H54 (cell line): ENCODE data around the gene SPOCD1.

Experiments used
- DNase-seq: peaks from one replicate; pipeline ENCODE4 v3.0.0; 2011; ENCODE audit warnings: low spot score, mixed read lengths; ENCODE audit not compliant: insufficient read length
- FAIRE-seq: peaks from 3 replicates; lab custom pipeline; 2011; peaks lifted over from hg19 to GRCh38; lab: Jason Lieb, UNC
- POLR2A ChIP-seq: IDR thresholded peaks from 2 replicates; pipeline ENCODE4 v1.6.1; 2011; ENCODE audit warnings: low read depth, mild to moderate bottlenecking, low read length

Gene SPOCD1

DNA sequence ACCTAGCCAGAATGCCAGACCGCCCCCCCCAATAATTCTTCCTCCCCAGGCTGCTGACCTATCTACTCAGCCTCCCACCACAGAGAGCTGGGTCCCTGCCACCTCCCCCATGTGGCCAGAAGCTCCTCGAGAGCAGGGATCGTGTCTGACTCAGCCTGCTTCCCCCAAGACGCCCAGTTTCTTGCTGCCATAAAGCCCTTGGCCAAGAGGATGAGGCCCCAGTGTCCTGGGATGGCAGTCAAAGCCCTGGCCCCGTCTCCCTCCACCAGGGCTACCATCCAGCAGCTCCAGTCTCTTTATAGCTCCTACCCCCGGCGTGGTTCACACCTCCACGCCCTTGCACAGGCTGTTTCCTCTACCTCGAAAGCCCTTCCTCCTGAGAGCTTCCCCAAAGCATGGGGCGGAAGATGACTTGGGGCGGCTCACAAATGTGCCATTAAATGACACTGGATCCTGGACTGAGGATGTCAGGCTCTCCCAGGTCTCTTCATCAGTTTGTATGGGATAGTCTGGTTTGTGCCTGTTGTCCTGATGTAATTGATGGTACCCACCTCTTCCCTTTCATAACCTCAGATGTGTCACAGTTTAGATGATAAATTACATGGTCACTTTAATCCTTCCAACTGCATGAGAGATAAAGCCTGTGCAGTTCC is 64.8 kb downstream of the SPOCD1 start:
- DNase-seq (no peak), FAIRE-seq (no peak)
- no peak for TF ChIP-seq POLR2A

GRCh38 chr1:31749785-31750735 is 65.8 kb downstream of the SPOCD1 start:
- no peak for TF ChIP-seq POLR2A
- FAIRE-seq (no peak), DNase-seq (no peak)

- DNase-seq, result no peak
- no peak for TF ChIP-seq POLR2A
- no peak for FAIRE-seq
Measured at GRCh38 chr1:31748365-31748764, 67.5 kb downstream of the SPOCD1 start.

DNA sequence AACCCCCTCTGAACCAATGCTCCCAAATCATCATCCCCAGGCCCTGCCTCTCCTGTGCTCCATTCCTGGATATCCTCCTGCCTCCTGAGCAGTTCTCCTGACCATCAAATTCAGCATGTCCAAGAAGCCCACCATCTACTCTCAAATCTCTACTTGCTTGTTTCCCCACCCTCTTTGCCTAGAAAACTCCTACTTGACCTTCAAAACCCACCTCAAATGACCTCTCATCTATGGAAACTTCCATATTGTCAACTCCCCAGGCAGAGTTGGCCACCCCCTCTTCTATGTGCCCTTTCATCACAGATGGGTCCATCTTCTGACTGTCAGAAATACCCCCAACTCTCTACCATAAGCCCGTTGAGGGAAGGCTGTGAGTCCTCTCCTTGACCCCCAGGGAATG is 68.5 kb downstream of the SPOCD1 start:
- FAIRE-seq, result no peak
- no peak for DNase-seq
- TF ChIP-seq POLR2A, result no peak

DNA sequence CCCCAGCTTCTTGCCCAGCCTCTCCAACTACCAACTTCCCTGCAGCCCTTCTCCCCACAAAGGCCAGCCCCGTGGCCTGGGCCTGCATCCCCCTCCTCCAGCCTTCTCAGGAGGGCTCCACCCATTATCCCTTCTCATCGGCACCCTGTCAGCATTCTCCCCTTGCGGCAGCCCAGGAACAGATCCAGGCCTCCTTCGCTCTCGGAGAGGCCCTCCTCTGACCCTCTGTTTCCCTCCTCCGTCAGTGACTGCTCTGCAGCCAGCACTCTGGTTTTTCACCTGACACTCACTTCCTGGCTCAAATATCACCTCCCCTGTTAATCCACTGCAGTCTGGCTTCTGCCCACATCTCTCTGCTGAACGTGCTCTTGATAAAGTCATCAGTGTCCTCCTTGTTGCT is 69.1 kb downstream of the SPOCD1 start:
- TF ChIP-seq POLR2A, result no peak
- FAIRE-seq (no peak), DNase-seq (no peak)

- TF ChIP-seq POLR2A, result no peak
- no peak for FAIRE-seq
- DNase-seq, result no peak
Measured at GRCh38 chr1:31745946-31746670, 69.7 kb downstream of the SPOCD1 start.

DNA sequence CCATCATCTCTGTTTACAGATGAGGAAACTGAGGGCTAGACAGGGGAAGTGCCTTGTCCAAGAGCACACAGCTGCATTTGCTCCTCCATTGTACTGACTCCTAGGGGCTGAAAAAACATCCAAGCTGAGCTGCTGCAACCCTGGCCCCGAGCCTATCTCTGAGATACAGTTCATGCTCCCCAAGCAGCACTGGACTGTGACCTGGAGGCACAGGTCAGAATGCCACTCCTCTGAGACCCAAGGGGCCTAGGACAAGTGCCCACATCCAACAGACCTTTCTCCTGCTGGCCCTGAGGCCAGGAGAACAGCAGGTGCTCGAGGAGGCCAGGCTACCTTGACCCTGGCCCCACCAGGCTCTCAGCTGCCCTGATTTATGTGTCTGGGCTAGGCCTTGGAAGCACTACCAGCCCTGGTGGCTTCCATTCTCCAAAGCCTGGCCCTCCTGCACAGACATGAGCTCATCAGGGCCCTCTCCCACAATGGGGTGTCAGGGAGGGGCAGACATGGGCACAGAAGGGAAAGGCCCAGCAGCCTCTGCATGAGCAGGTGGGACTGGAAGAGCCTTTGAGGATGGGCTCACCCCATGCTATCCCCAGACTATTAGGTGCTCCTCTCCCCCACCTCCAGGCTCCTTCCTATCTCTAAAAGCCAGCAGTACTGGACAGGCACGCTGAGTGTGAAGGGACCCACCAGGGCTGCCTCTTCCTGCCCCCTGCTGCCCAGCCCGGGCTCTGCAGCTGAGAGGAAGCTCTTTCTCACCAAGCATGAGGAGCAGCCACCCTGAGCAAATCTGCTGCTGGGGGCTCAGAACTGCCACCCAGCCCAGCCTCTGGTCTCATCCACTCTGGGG is 70.5 kb downstream of the SPOCD1 start:
- peak; percentile 88 for DNase-seq
- no peak for FAIRE-seq
- TF ChIP-seq POLR2A, result no peak

GRCh38 chr1:31744165-31744888 is 71.5 kb downstream of the SPOCD1 start:
- no peak for FAIRE-seq

GRCh38 chr1:31742462-31743212 is 73.2 kb downstream of the SPOCD1 start:
- no peak for TF ChIP-seq POLR2A
- no peak for FAIRE-seq

More at GRCh38 chr1:31744165-31744888, 71.5 kb downstream of the SPOCD1 start:
- TF ChIP-seq POLR2A, result no peak
- no peak for DNase-seq

More at GRCh38 chr1:31742462-31743212, 73.2 kb downstream of the SPOCD1 start:
- DNase-seq, result no peak
